Measurements from ENCODE around the gene NTM. TPM values are rescaled to one million over a fixed set of nuclear protein-coding genes. Genes with fewer than 3 reads are reported as not detected.

Gene NTM
- total and polyA plus RNA-seq, 2 of the 8 experiments (the other 6 are each of a cell fraction or from before 2014, with no cell fraction given) = 13.4 to 20.0 TPM

DNA sequence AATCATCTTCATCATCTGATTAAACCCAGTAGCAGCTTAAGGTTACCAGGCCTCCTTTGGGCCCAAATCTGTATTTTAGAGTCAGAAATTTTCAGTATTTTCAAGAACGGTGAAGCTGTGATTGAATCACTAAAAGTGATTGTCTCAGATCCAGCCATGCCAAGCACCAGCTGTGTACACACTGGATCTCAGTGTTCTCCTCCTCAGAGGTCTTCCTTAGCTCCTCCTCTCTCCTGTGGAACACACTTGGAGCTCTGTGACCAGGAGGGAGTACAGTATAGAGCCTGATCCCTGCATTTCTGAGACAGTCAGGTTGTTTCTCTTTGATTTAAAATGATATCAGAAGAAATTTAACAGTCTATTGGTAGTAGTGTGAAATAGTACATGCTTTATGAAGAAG is 401.1 kb downstream of the NTM start:
- ChIA-PET POLR2A (ENCODE audit: partially characterized antibody) (interaction anchor here (1.1 to 1.4 kb wide), 2 partner anchors 11 to 29 kb away, joined by 3 read pairs; no protein-coding TSS in a partner anchor), CTCF (ENCODE audit: partially characterized antibody) (interaction anchor here (0.9 to 6.2 kb wide), 9 partner anchors 10 to 142 kb away, joined by 3 to 32 read pairs (median 3); no protein-coding TSS in a partner anchor)
- peaks cover 0 to 4% (median 0%) of the 10 kb centered on the region in 4 experiments; a peak in 3 of 7 replicates for H3K4me1 ChIP-seq (replicated peaks in 1 of 4; ENCODE audit: control insufficient read depth in 3 of 4, insufficient read depth in 4 of 4, low read length in 3 of 4)
- no peaks in the 10 kb centered on the region for H3K9me3 ChIP-seq (ENCODE audit: insufficient read depth in 2 of 2, low read depth in 1 of 2, low read length in 1 of 2)
- no peak overlapping the region for H3K4me3 ChIP-seq (ENCODE audit: extremely low read depth in 1 of 4, insufficient read depth in 2 of 4, low read depth in 3 of 4, low read length in 4 of 4)
- no peaks in the 10 kb centered on the region for H3K79me1 ChIP-seq (ENCODE audit: low read depth, low read length)
- TF ChIP-seq, protein P1, sequence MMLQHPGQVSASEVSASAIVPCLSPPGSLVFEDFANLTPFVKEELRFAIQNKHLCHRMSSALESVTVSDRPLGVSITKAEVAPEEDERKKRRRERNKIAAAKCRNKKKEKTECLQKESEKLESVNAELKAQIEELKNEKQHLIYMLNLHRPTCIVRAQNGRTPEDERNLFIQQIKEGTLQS (IDR thresholded peaks at IDR 0.05; ENCODE audit: insufficient read depth, low read depth, low read length) = no peak
- no peak for TF ChIP-seq RNF2 (IDR thresholded peaks at IDR 0.05; ENCODE audit: borderline replicate concordance, low read depth, low read length, missing control alignments, poor library complexity, severe bottlenecking)
- H4K5ac ChIP-seq (ENCODE audit: insufficient read length, low read depth, low read length) = no peak overlapping the region
- H3K79me2 ChIP-seq (ENCODE audit: control insufficient read depth in 1 of 2, insufficient read depth in 2 of 2, low read length in 2 of 2) = no peaks in the 10 kb centered on the region
- H4K91ac ChIP-seq (replicated peaks; ENCODE audit: insufficient read length, low read length) = no peak overlapping the region
- no peak overlapping the region for H3K27ac ChIP-seq (ENCODE audit: low read depth, low read length)
- no peaks in the 10 kb centered on the region for H4K20me1 ChIP-seq (replicated peaks in 1 of 2; ENCODE audit: control insufficient read depth in 1 of 2, insufficient read depth in 2 of 2, low read length in 2 of 2)
- H4K8ac ChIP-seq (ENCODE audit: extremely low read depth, insufficient read depth, low read length) = no peak overlapping the region
- no peaks in the 10 kb centered on the region for H3K27me3 ChIP-seq (replicated peaks in 1 of 4; ENCODE audit: control insufficient read depth in 3 of 4, extremely low read depth in 1 of 4, insufficient read depth in 3 of 4, low read length in 3 of 4)
- H3K4ac ChIP-seq (replicated peaks; ENCODE audit: insufficient read length, low read depth, low read length) = no peak overlapping the region
- FAIRE-seq = no peak
- no peak overlapping the region for H3K9ac ChIP-seq (replicated peaks in 1 of 4; ENCODE audit: extremely low read depth in 1 of 4, low read depth in 3 of 4, low read length in 3 of 4)
- no peak overlapping the region for H2BK120ac ChIP-seq (replicated peaks; ENCODE audit: low read depth, low read length)
- H2BK5ac ChIP-seq (ENCODE audit: low read depth, low read length) = no peak overlapping the region
- no peak overlapping the region for H2BK15ac ChIP-seq (ENCODE audit: low read length)
- no peak overlapping the region for H2BK12ac ChIP-seq (ENCODE audit: low read depth, low read length)
- no peak overlapping the region for H3K18ac ChIP-seq (ENCODE audit: extremely low read depth, low read length)
- no peak overlapping the region for H2AK5ac ChIP-seq (ENCODE audit: low read depth, low read length)
- H3K36me3 ChIP-seq (ENCODE audit: control insufficient read depth in 2 of 4, insufficient read depth in 4 of 4, low read length in 3 of 4) = no peaks in the 10 kb centered on the region
- 95% methylated on average over 1 of the region's 1 CpG; no CpG with 5 or more reads in 1 of the 2 experiments for WGBS, 2 experiments (ENCODE audit: extremely low coverage in 1 of 2, insufficient coverage in 1 of 2, insufficient read length in 1 of 2, insufficient replicate concordance in 2 of 2, low coverage in 1 of 2, low lambda C conversion rate in 2 of 2, missing lambda C conversion rate in 1 of 2)
- H3K23me2 ChIP-seq (ENCODE audit: low read depth, low read length) = no peaks in the 10 kb centered on the region
- H2BK20ac ChIP-seq (ENCODE audit: low read length) = no peak overlapping the region
- H2AFZ ChIP-seq (ENCODE audit: low read length) = no peak overlapping the region
- no peak overlapping the region for H3K4me2 ChIP-seq (ENCODE audit: insufficient read depth in 1 of 2, low read depth in 2 of 2, low read length in 2 of 2)
- H3K23ac ChIP-seq (ENCODE audit: insufficient read length) = no peak overlapping the region
- H3K14ac ChIP-seq (ENCODE audit: insufficient read length) = no peak overlapping the region
- no peak overlapping the region for H3K56ac ChIP-seq (replicated peaks; ENCODE audit: insufficient read length, low read depth, low read length)
- DNase-seq (ENCODE audit: low read depth in 1 of 2, low spot score in 2 of 2) = no peak
